ENCODE measurements around the gene CAPN8. TPM values are rescaled to one million over a fixed set of nuclear protein-coding genes. Genes with fewer than 3 reads are reported as not detected.

The CAPN8 gene
- total RNA-seq, 2 experiments from 2014 or later: 0.13 TPM; not detected in 1

GRCh38 chr1:223543560-223543959, 121.9 kb downstream of the CAPN8 start:
- Mint-ChIP-seq H3K27me3 (peaks cover 5% of the 10 kb centered on the region), H3K9me3 (peaks cover 8% of the 10 kb centered on the region), H3K4me3 (no peak overlapping the region), H3K27ac (no peak overlapping the region), H3K4me1 (no peaks in the 10 kb centered on the region), H3K36me3 (ENCODE audit: low read depth) (no peaks in the 10 kb centered on the region)
- POLR2A ChIA-PET: no interaction called here
- DNase-seq: no peak
- CTCF ChIA-PET: interaction anchor here (1.2 kb wide), 1 partner anchor 13 kb away, joined by 4 read pairs; no protein-coding TSS in a partner anchor

GRCh38 chr1:223542831-223543230, 122.7 kb downstream of the CAPN8 start:
- no peaks in the 10 kb centered on the region for H3K4me1 Mint-ChIP-seq
- H3K27ac Mint-ChIP-seq: no peak overlapping the region
- CTCF ChIA-PET: interaction anchor here (1.2 kb wide), 1 partner anchor 14 kb away, joined by 4 read pairs; no protein-coding TSS in a partner anchor
- DNase-seq: no peak
- H3K9me3 Mint-ChIP-seq: peaks cover 4% of the 10 kb centered on the region
- no peak overlapping the region for H3K4me3 Mint-ChIP-seq
- H3K36me3 Mint-ChIP-seq (ENCODE audit: low read depth): no peaks in the 10 kb centered on the region
- H3K27me3 Mint-ChIP-seq: peaks cover 3% of the 10 kb centered on the region
- POLR2A ChIA-PET: no interaction called here

GRCh38 chr1:223540485-223541106, 124.9 kb downstream of the CAPN8 start:
- no peak overlapping the region for H3K4me3 Mint-ChIP-seq
- POLR2A ChIA-PET: no interaction called here
- H3K27me3 Mint-ChIP-seq: no peaks in the 10 kb centered on the region
- H3K27ac Mint-ChIP-seq: no peak overlapping the region
- no peaks in the 10 kb centered on the region for H3K9me3 Mint-ChIP-seq
- H3K36me3 Mint-ChIP-seq (ENCODE audit: low read depth): no peaks in the 10 kb centered on the region
- CTCF ChIA-PET: interaction anchor here (1.5 kb wide), 1 partner anchor 21 kb away, joined by 3 read pairs; no protein-coding TSS in a partner anchor
- H3K4me1 Mint-ChIP-seq: no peaks in the 10 kb centered on the region
- no peak for DNase-seq

GRCh38 chr1:223539750-223540149, 125.8 kb downstream of the CAPN8 start:
- CTCF ChIA-PET: interaction anchor here (1.0 kb wide), 1 partner anchor 10 kb away, joined by 3 read pairs; no protein-coding TSS in a partner anchor
- no peak for DNase-seq
- no peaks in the 10 kb centered on the region for H3K36me3 Mint-ChIP-seq (ENCODE audit: low read depth)
- POLR2A ChIA-PET: no interaction called here
- no peak overlapping the region for H3K27ac Mint-ChIP-seq
- no peak overlapping the region for H3K4me3 Mint-ChIP-seq
- H3K9me3 Mint-ChIP-seq: no peaks in the 10 kb centered on the region
- H3K27me3 Mint-ChIP-seq: no peaks in the 10 kb centered on the region
- no peaks in the 10 kb centered on the region for H3K4me1 Mint-ChIP-seq

GRCh38 chr1:223538981-223539380, 126.5 kb downstream of the CAPN8 start:
- no peak for DNase-seq
- H3K36me3 Mint-ChIP-seq (ENCODE audit: low read depth): no peaks in the 10 kb centered on the region

GRCh38 chr1:223535319-223535718, 130.2 kb downstream of the CAPN8 start:
- DNase-seq: no peak
- Mint-ChIP-seq H3K36me3 (ENCODE audit: low read depth) (no peaks in the 10 kb centered on the region), H3K27me3 (peaks cover 12% of the 10 kb centered on the region), H3K4me1 (no peaks in the 10 kb centered on the region), H3K4me3 (no peak overlapping the region), H3K9me3 (no peaks in the 10 kb centered on the region), H3K27ac (no peak overlapping the region)
- CTCF ChIA-PET: no interaction called here
- POLR2A ChIA-PET: no interaction called here

More at GRCh38 chr1:223538981-223539380, 126.5 kb downstream of the CAPN8 start:
- Mint-ChIP-seq H3K27ac (no peak overlapping the region), H3K9me3 (no peaks in the 10 kb centered on the region), H3K4me1 (no peaks in the 10 kb centered on the region), H3K27me3 (no peaks in the 10 kb centered on the region), H3K4me3 (no peak overlapping the region)
- ChIA-PET POLR2A (no interaction called here), CTCF (interaction anchor here (1.0 kb wide), 1 partner anchor 11 kb away, joined by 3 read pairs; no protein-coding TSS in a partner anchor)

GRCh38 chr1:223534677-223535076, 130.8 kb downstream of the CAPN8 start:
- ChIA-PET POLR2A (no interaction called here), CTCF (no interaction called here)
- Mint-ChIP-seq H3K9me3 (no peaks in the 10 kb centered on the region), H3K36me3 (ENCODE audit: low read depth) (no peaks in the 10 kb centered on the region), H3K27ac (no peak overlapping the region), H3K27me3 (peaks cover 14% of the 10 kb centered on the region), H3K4me3 (no peak overlapping the region), H3K4me1 (no peaks in the 10 kb centered on the region)
- DNase-seq: no peak

- no peak overlapping the region for H3K27ac Mint-ChIP-seq
- no peaks in the 10 kb centered on the region for H3K9me3 Mint-ChIP-seq
- no peak for DNase-seq
- peaks cover 22% of the 10 kb centered on the region for H3K27me3 Mint-ChIP-seq
- H3K4me3 Mint-ChIP-seq: no peak overlapping the region
- ChIA-PET POLR2A (no interaction called here), CTCF (no interaction called here)
- H3K4me1 Mint-ChIP-seq: no peaks in the 10 kb centered on the region
- no peaks in the 10 kb centered on the region for H3K36me3 Mint-ChIP-seq (ENCODE audit: low read depth)
These were observed 131.8 kb downstream of the CAPN8 start for GRCh38 chr1:223533708-223534107.

GRCh38 chr1:223531742-223532341, 133.7 kb downstream of the CAPN8 start:
- POLR2A ChIA-PET: no interaction called here
- H3K36me3 Mint-ChIP-seq (ENCODE audit: low read depth): no peaks in the 10 kb centered on the region
- H3K9me3 Mint-ChIP-seq: peaks cover 2% of the 10 kb centered on the region
- H3K27me3 Mint-ChIP-seq: peaks cover 23% of the 10 kb centered on the region
- no peak overlapping the region for H3K27ac Mint-ChIP-seq
- CTCF ChIA-PET: interaction anchor here (0.9 to 1.7 kb wide), 7 partner anchors 12 to 108 kb away, joined by 3 to 4 read pairs (median 3); no protein-coding TSS in a partner anchor
- no peaks in the 10 kb centered on the region for H3K4me1 Mint-ChIP-seq
- no peak overlapping the region for H3K4me3 Mint-ChIP-seq
- DNase-seq: peak; percentile 65

- POLR2A ChIA-PET: no interaction called here
- Mint-ChIP-seq H3K27me3 (peaks cover 13% of the 10 kb centered on the region), H3K4me3 (no peak overlapping the region), H3K27ac (no peak overlapping the region), H3K36me3 (ENCODE audit: low read depth) (no peaks in the 10 kb centered on the region), H3K9me3 (peaks cover 2% of the 10 kb centered on the region), H3K4me1 (no peaks in the 10 kb centered on the region)
- DNase-seq: no peak
- CTCF ChIA-PET: no interaction called here
These were observed 139.5 kb downstream of the CAPN8 start for GRCh38 chr1:223525957-223526356.

GRCh38 chr1:223525546-223525945, 140.0 kb downstream of the CAPN8 start:
- Mint-ChIP-seq H3K27ac (no peak overlapping the region), H3K9me3 (peaks cover 2% of the 10 kb centered on the region), H3K4me1 (no peaks in the 10 kb centered on the region), H3K36me3 (ENCODE audit: low read depth) (no peaks in the 10 kb centered on the region), H3K27me3 (peaks cover 11% of the 10 kb centered on the region), H3K4me3 (no peak overlapping the region)
- POLR2A ChIA-PET: no interaction called here
- CTCF ChIA-PET: no interaction called here
- DNase-seq: no peak

GRCh38 chr1:223524930-223525451, 140.5 kb downstream of the CAPN8 start:
- H3K36me3 Mint-ChIP-seq (ENCODE audit: low read depth): no peaks in the 10 kb centered on the region
- no peak overlapping the region for H3K4me3 Mint-ChIP-seq
- ChIA-PET POLR2A (no interaction called here), CTCF (interaction anchor here (1.0 kb wide), 1 partner anchor 9 kb away, joined by 4 read pairs; no protein-coding TSS in a partner anchor)
- H3K4me1 Mint-ChIP-seq: no peaks in the 10 kb centered on the region
- peaks cover 10% of the 10 kb centered on the region for H3K27me3 Mint-ChIP-seq
- H3K27ac Mint-ChIP-seq: no peak overlapping the region
- peaks cover 2% of the 10 kb centered on the region for H3K9me3 Mint-ChIP-seq
- no peak for DNase-seq

- ChIA-PET CTCF (no interaction called here), POLR2A (no interaction called here)
- no peak overlapping the region for H3K27ac Mint-ChIP-seq
- peaks cover 9% of the 10 kb centered on the region for H3K27me3 Mint-ChIP-seq
- peaks cover 7% of the 10 kb centered on the region for H3K36me3 Mint-ChIP-seq (ENCODE audit: low read depth)
- DNase-seq: no peak
- peaks cover 9% of the 10 kb centered on the region for H3K4me1 Mint-ChIP-seq
- no peaks in the 10 kb centered on the region for H3K9me3 Mint-ChIP-seq
- no peak overlapping the region for H3K4me3 Mint-ChIP-seq
These were observed 144.4 kb downstream of the CAPN8 start for GRCh38 chr1:223521150-223521549.
